Spleen (tissue), 7 donors: ENCODE data around the gene PEX14.
"Not testable (repeated sequence)": the region's sequence is repeated elsewhere in the genome, so short reads cannot be mapped to it uniquely, and the experiment has no call there.

Experiments
- CTCF ChIP-seq, 11 experiments: fragments of 200-600 bp in 7 of 11; fragments of 450-650 bp in 4 of 11; sonication (generic) in 4 of 11; IDR thresholded peaks in 8 of 11; conservative IDR thresholded peaks in 3 of 11; 1 replicate in 7 of 11; 2 replicates in 4 of 11; pipeline versions ENCODE4 v1.4.0 to v1.8.0; 2016 to 2021; ENCODE audit warnings: antibody characterized with exemption in 11 of 11, inconsistent platforms in 4 of 11, mild to moderate bottlenecking in 1 of 11
- POLR2AphosphoS5 ChIP-seq, 3 donors: sonication (generic); formaldehyde crosslinking; IDR thresholded peaks; one replicate each; pipeline ENCODE4 v1.5.1; 2017; ENCODE audit warnings: antibody characterized with exemption in 3 of 3
- donor health status: DM: no; HTN: no; CAD: no; lungs with moderate emphysema.
- donor health status: DM: no; HTN: no; CAD: no.
- donor health status: DM: no; HTN: no; CAD: no.

- TF ChIP-seq CTCF (IDR thresholded peaks at IDR 0.05 in 8 of 11, conservative IDR thresholded peaks at IDR 0.05 in 3 of 11); POLR2AphosphoS5 (IDR thresholded peaks at IDR 0.05): not testable (repeated sequence)
Observed at GRCh38 chr1:10506046-10506676, 31.4 kb downstream of the PEX14 start.
